ENCODE results near the gene KLHL8.

The KLHL8 gene

DNA sequence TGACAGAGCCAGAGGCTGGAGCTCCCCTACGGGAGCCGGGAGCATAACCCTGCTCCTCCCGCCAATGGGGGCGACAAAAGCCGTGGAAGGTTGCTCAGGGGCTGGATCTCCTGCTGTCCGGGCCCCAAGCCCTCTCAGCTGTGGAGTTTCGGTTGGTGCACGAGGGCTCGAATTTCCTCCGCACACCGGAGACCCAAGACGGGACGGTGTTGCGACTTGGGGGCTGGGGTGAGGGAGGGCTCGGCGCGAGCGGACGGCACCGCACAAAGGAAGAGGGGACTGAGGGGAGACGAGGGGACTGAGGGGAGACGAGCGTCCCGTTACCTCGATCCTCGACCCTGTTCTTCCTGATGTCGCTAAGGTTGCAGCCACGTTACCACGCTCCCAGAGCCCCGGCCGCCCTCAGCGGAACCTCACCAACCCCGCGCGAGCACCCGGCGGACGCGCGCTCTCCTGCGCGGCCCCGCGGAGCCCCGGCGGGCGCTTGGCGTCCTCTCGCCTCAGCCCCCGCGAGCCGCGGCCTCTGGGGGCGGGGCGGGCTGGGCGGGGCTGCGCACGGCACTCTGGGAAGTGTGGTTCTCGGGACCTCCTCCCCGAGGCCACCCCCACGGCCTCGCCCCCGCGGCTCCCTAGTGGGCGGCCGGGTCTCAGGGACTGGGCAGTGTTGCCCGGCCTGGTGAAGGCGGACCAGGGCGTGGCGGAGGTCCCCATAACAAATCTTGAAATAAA is at the start of gene KLHL8:
Gene KLHL8, minus strand, starts transcription at position 525 of the 729 bp plus-strand sequence. CDS start 25,079 bp downstream, outside the sequence.
- DNase-seq (ENCODE audit: low read depth, low spot score) = peak; percentile 83

DNA sequence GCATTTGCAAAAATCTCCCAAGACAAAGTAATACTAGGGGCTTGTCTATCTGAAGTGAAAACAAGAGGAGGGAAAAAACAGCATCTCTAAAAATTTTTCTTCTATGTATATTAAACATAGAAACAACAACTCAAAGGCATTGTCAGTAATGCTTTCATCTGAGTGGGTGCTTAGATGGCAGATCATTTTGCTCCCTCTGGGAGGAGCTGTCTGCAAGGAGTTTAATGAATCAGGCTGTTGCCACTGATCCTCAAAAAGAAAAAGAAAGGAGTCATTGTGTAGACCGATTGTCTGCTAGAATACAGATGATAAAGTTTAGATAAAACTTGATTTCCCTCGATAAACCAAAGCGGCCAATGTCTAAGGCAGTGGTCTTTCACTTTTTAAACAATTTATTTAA is 49.7 kb upstream of the KLHL8 start:
- peak; percentile 16 for DNase-seq (ENCODE audit: low read depth, low spot score)

DNA sequence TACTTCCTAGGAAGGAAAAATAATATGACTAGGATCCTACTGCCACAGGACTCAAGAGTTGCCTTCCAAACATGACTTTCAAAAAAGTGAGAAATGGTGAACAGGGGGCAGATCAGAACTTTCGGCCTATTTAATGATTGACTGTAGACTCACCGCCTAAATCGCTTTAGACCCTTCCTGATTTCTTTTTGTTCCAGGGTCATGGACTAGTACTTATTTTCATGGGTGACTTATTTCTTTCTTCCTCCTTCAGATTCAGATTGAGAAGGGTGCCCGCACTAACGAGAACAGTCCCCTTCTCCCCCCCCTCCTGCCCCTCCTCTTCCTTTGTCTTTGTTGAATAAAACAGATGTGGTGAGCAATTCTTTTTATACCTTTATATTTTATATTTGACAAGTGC is 48.0 kb upstream of the KLHL8 start:
- DNase-seq (ENCODE audit: low read depth, low spot score) = no peak

DNA sequence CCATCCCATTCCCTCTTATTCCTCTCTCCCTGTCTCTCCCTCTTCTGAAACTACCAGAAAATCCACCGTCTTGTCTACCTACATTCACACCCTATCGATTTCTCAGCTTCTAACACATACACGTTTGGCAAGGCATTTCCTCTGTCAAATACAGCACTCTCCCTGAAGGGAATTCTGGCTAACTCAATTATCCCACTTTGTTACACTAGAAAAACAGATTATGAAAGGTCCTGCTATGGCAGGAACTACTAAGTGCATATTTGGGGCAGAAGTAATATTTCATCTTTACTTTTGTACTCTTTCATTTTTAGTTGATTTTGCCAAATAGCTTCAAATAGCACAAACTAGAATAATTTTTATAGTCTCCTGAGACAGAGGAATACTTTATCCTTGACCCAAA is 46.6 kb upstream of the KLHL8 start:
- no peak for DNase-seq (ENCODE audit: low read depth, low spot score)

DNA sequence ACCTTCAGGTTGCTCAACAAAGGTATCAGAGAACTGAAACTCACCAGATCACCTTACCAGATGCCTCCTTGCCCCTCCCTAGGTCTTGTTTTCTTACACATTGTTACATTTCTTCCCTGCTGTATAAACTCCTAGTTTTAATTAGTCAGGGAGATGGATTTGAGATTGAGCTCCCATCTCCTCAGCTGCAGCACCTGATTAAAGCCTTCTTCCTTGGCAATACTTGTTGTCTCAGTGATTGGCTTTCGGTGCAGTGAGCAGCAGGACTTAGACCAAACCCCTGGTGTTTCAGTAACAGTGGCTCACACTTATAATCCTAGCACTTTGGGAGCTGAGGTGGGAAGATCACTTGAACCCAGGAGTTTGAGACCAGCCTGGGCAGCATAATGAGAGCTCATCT is 42.5 kb upstream of the KLHL8 start:
- no peak for DNase-seq (ENCODE audit: low read depth, low spot score)

DNA sequence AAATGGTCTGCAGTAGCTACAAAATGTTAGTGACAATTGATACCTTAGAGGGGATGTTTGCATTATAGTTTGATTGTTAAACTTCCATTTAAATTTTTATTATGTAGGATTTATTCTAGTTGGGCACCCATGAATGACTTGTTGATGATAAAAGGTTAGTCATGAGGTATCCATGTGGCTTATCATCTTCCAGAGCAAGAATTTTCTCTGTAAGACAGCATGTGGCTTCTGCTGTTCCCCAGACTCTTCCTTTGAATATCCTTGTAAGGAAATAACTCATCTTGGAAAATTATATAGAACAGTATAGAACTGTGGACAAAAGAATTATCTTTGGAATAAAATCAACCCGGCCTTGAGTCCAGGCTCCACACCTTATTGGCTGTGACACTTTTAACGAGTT is 40.1 kb upstream of the KLHL8 start:
- no peak for DNase-seq (ENCODE audit: low read depth, low spot score)

DNA sequence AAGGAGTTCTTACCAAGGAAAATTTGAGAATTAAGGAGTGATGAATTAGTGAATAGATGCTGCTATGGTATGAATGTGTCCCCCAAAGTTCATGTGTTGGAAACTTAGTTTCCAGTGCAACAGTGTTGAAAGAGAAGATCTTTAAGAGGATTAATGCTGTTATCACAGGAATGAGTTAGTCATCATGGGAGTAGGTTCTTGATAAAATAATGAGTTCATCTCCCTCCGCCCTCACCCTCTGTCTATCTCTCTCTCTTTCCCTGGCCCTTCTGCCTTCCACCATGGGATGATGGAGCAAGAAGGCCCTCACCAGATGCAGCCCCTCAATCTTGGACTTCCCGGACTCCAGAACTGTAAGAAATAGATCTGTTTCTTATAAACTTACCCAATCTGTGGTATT is 38.3 kb upstream of the KLHL8 start:
- DNase-seq (ENCODE audit: low read depth, low spot score) = no peak

DNA sequence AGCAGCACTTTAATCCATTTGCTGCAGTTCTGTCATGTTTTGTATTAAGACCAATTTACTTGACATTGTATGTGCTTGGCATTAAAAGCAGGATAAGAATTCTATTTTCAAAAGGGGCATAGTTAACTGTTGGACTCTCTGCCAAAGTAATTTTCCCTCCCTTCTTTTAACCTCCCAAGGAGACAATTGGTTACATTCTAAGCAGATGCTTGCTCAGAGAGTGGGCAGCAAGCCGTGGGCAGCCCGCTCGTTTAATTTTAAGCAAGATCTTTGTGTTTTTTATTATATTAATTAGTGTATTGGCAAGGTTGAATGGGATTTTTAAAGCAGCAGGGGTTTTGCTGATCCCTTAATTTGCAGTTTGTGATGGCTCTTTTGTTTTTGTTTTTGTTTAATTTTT is 37.1 kb upstream of the KLHL8 start:
- no peak for DNase-seq (ENCODE audit: low read depth, low spot score)

DNA sequence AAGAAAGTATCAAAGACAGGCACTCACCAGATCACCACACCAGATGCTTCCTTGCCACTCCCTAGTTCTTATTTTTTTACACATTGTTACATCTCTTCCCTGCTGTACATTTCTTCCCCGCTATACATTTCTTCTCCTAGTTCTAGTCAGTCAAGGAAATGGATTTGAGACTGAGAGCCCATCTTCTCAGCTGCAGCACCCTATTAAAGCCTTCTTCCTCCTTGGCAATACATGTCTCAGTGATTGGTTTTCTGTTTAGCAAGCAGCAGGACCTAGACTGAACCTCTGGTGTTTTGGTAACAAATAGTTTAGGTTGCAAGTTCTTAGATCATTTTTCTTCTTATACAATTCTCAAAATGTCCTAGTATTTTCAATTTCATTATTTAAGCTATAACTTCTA is 35.3 kb upstream of the KLHL8 start:
- DNase-seq (ENCODE audit: low read depth, low spot score) = no peak

DNA sequence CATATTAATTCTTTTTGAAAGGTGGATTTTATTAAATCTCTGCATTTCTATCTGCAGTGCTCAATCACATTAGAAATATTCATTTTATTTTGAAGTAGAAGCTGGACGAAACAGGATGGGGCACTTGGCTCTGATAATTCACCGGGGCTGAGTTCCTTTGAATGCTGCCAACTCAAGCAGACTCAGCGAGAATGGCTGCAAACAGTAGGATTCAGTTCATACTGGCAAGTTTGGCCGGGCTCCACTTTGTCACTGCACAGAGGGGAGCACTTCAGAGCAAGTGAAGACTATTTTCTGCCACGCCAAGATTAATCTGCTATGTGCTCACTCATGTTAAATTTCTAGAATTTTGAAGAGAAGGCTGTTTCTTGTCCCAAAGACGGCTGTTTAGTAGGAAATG is 30.7 kb upstream of the KLHL8 start:
- no peak for DNase-seq (ENCODE audit: low read depth, low spot score)

DNA sequence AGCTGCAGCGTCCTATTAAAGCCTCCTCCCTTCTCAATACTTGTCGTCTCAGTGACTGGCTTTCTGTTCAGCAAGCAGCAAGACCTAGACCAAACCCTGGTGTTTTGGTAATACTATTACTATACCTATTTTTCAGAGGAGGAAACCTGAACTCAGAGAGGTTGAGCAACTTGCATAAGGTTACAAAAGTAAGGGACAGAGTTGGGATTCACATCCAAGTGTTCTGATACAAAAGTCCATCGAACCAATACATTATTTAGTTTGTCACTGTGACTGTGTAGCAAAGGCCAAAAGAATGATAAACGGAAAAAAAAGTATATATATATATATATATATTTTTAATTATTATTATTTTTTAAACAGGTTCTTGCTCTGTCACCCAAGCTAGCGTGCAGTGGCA is 29.9 kb upstream of the KLHL8 start:
- DNase-seq (ENCODE audit: low read depth, low spot score) = no peak

DNA sequence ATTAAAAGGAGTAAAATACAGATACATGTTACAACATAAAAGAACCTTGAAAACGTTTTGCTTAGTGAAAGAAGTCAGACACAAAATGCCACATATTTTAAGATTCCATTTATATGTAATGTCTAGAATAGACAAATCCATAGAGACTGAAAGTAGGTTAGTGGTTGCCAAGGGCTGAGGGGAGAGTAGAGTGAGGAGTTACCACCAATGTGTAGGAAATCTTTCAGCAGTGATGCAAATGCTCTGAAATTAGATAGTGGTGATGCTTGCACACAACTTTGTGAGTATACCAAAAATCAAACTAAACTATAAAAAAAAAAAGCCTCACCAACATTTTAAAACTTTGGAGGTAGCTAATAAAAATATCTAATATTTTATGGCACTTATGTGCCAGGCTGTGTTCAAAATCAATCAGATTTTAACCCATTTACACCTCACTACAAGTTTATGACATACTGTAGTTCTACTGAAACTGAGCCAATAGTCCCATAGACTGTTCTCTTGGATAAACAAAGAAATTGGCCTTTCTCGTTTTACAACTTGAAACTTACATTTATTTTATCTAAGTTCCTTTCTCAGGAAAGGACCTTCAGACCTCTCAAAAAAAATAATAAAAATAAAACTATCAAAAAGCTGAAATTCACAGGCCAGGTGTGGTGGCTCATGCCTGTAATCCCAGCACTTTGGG is 29.1 kb upstream of the KLHL8 start:
- no peak for DNase-seq (ENCODE audit: low read depth, low spot score)

DNA sequence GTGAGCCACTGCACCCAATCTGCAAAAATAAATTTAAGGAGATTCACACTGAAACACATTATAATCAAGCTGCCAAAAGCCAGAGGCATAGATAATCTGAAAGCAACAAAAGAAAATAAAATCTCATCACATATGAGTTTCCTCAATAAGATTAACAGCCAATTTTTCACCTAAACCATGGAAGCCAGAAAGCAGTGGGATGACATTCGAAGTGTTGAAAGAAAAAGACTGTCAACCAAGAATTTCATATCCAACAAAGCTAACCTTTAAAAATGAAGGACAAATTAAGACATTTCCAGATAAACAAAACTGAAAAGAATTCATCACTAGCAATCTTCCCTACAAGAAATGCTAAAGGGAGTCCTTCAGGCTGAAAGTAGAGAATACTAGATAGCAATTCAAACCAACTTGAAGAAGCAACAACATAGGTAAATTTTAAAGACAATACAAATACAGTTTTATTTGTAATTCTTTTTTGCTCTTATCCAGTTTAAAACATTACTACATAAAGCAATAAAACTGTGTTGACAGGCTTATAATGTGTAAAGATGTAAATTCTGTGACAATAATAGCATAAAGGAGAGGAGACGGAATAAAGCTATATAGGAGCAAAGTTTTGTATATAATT is 23.1 kb upstream of the KLHL8 start:
- DNase-seq (ENCODE audit: low read depth, low spot score) = no peak

DNA sequence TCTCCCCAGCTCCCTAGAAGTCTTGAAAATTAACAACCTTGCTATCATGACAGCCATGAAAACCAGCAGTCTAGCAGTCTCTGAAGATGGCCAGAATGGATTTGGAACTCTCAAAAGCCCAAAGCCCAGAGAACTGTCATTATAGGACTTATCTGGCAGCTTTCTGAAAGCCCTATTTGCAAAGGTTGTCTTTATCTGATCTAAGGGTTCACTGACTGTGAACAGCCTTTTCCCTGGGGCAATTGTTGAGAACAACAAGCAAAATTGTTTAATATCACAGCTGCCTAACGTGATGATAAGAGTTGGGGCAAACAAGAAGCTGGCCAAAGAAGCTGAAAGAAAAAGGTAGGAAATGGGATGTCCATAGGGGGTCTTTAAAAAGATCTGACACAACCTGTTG is 20.9 kb upstream of the KLHL8 start:
- DNase-seq (ENCODE audit: low read depth, low spot score) = peak; percentile 10

DNA sequence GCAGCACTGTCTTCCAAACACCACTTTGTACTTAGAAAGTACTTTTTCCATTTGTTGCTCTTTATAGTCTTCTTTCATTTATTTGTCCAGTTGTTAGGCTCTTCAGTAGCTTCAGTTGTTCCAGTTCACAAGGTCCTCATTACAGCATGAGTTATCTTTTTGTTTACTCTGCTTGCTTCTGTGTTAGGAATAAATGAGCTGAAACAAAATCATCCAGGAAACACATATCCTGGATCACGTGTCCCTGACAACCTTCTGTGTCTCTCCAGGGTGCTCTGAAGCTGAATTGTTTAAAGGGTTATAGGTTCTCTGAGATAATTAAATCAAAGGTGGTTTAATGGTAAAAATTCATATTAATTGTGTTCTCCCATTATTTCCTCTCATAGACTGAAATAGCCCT is 19.9 kb upstream of the KLHL8 start:
- DNase-seq (ENCODE audit: low read depth, low spot score) = no peak

DNA sequence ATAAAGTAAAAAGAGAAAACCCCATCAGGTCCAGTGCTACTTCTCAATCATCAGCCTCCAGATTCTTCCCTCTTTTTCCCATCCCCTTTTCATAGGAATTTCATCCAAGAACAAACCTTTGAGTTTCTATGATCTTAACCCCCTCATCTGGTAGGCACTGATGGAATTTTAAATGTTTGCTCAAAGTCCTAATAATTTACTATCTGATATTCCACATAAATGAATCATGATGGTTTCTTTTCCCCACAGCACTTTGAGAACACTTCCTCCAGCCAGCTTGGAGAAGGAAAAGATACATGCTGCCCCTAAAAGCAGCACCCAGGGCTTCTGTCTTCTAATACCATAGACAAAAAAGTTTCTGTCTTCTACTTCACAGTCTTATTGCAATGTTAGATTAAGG is 19.4 kb upstream of the KLHL8 start:
- DNase-seq (ENCODE audit: low read depth, low spot score) = no peak

DNA sequence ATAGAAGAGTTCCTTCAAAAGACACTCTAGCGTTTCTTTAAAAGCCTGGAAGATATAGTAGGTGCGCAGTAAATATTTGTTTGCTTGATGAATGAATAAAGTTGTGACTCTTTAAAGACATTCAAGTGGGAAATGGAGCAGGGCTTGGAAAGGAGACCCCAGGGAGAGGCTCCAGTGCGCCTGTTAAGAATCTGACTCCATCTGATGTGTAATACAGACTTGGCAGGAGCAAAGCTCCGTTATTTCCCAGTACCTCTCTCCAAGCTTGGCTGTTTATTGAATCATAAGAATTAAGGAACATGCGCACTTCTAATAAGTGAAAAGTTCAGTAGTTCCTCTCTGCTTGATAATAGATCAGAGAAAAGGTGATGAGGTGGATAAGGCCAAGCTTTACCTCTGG is 18.8 kb upstream of the KLHL8 start:
- no peak for DNase-seq (ENCODE audit: low read depth, low spot score)

DNA sequence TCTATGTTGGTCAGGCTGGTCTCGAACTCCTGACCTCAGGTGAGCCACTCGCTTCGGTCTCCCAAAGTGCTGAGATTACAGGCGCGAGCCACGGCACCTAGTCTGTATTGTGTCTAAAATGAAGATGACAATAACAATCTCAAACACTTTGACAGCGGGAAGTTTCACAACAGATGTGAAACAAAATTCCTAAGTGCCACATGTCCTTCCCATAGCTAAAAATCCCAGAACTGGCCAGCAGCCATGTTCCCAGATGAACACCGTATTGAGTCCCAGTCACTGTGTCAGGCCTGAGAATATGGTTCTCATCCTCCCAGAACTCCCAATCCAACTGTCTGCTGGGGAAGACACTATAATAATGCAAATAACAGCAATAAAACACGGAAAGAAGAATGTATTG is 16.4 kb upstream of the KLHL8 start:
- no peak for DNase-seq (ENCODE audit: low read depth, low spot score)

DNA sequence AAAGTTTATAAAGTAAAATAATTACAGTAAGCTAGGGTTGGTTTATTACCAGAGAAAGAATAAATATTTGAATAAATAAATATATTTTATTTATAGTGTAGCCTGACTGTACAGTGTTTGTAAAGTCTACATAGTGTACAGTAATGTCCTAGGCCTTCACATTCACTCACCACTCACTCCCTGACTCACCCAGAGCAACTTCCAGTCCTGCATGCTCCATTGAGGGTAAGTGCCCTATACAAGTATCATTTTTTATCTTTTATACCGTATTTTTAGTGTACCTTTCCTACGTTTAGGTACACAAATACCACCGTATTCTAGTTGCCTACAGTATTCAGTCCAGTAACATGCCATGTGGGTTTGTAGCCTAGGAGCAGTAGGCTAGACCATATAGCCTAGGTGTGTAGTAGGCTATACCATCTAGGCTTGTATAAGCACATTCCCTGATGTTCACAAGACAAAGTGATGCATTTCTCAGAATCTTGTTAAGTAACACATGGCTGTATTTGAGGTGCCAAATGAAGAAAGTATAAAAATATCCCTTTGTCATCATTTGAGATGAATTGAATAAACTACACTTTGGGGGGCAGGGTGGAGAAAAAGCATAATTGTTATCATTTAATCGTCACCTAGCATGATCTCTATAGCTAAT is 14.7 kb upstream of the KLHL8 start:
- DNase-seq (ENCODE audit: low read depth, low spot score) = no peak

DNA sequence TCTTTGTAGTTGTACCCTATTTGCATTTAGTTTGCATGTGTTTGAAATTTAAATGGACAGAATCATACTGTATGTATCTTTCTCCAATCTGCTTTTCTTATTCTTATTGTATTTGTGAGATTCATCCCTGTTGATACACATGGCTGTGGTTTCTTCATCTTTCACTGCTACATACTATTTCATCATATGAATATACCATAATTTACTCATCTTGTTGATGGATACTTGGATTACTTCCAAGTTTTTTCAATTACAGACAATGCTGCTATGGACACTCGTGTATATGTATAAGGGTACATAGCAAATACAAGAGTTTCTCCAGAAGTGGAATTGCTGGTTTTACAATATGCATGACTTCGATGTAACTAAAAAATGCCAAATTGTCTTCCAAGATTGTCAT is 11.8 kb upstream of the KLHL8 start:
- DNase-seq (ENCODE audit: low read depth, low spot score) = no peak

DNA sequence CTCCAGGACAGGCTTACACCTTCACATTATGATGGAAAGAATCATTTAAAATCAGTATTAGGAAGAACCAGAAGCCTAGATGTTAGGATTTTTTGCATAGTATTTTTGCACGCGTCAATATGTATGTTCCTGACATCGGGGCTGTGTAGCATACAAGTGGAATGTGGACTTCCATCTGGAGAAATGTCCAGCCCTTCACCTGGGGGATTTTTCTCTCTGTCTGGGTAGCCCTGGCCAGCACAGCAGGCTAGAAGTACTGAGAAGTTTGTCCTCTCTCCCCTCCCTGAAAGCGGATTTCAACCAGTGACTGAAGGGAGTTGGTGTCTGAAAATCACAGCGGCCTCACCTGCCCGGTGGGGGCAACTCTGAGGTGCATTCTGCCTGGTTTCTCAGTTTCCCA is 10.4 kb upstream of the KLHL8 start:
- no peak for DNase-seq (ENCODE audit: low read depth, low spot score)

DNA sequence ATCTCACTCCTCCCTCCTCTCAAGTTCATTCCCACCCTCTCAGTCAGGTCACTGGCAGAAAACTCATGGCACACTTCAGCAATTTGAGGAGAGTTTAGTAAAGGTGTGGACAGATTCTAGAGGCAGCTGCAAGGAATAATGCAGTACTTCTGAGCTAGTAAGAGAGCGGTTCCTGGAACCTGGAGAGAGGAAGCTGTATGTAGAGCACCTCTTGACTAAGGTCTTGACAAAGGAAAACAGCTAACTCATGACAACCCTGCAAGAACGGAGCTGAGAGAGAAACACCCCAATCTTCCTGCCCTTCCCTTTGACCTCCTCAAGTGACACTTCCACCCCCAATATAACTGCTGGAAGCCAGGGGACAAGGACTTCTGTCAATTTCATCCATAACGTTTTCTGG is 9.6 kb upstream of the KLHL8 start:
- DNase-seq (ENCODE audit: low read depth, low spot score) = no peak

All from ELF-1 (cell line).